Sigmoid colon (tissue), 4 donors: ENCODE results near the gene SLC6A15.

Source experiments
- CTCF ChIP-seq, 4 experiments: fragments of 450-650 bp in 3 of 4; fragments of 200-600 bp in 1 of 4; IDR thresholded peaks; one replicate each; pipeline ENCODE4 v1.5.1; 2016 to 2019; ENCODE audit warnings: antibody characterized with exemption in 4 of 4, mild to moderate bottlenecking in 3 of 4, moderate library complexity in 2 of 4
- POLR2A ChIP-seq, 2 donors: fragments of 450-650 bp; IDR thresholded peaks; one replicate each; pipeline ENCODE4 v1.6.1; 2016; ENCODE audit warnings: antibody characterized with exemption in 2 of 2, mild to moderate bottlenecking in 2 of 2, moderate library complexity in 2 of 2
- POLR2AphosphoS5 ChIP-seq, 4 donors: sonication (generic); formaldehyde crosslinking; IDR thresholded peaks; one replicate each; pipeline ENCODE4 v1.6.1; 2017; ENCODE audit warnings: antibody characterized with exemption in 4 of 4

DNA sequence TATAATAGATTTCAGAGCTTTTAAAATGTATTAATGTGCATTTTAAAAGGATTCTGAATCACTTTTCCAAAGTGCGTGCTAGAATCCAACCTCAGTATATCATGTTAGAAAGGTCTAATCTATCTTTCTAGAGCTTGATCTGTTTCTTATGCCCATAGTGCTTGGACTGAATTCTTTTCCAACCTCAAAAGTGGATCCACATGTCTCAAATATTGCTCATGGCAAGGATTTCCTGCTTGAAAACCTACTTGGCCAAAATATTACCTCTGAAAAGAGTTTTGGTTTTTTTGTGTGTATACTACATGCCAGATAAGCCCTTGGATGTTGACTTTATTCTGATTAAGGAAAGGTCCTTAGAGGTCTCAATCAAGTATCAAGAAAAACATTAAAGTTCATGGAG is 16.9 kb upstream of the SLC6A15 start:
- TF ChIP-seq CTCF (IDR thresholded peaks at IDR 0.05) (no peak), POLR2AphosphoS5 (IDR thresholded peaks at IDR 0.05) (no peak), POLR2A (IDR thresholded peaks at IDR 0.05) (no peak)
